Bronchial epithelial cell (primary cell): ENCODE data around the gene SOHLH1. TPM values are rescaled to one million over a fixed set of nuclear protein-coding genes. Genes with fewer than 3 reads are reported as not detected.

Source experiments
- DNase-seq: peaks from one replicate; pipeline ENCODE4 v3.0.0-alpha.2; 2010; ENCODE audit warnings: low read depth
- FAIRE-seq: peaks from 2 replicates; lab custom pipeline; 2011; peaks lifted over from hg19 to GRCh38; lab: Jason Lieb, UNC
- H3K27me3 ChIP-seq: 2 replicates; pipeline ENCODE4 v1.5.1; 2011; ENCODE audit warnings: low read length; ENCODE audit not compliant: control insufficient read depth, insufficient read depth
- H3K36me3 ChIP-seq: 2 replicates; pipeline ENCODE4 v1.5.1; 2011; ENCODE audit warnings: low read length; ENCODE audit not compliant: control insufficient read depth, insufficient read depth
- H3K4me3 ChIP-seq: 2 replicates; pipeline ENCODE4 v1.5.1; 2011; ENCODE audit warnings: mild to moderate bottlenecking, low read depth, low read length, control low read depth
- total RNA-seq: library from RNA; depleted of rRNA; stranded (reverse); fragments of >200 nt; gene quantifications from 2 replicates; pipeline ENCODE4 v1.2.1, GENCODE V29; 2014
- TF ChIP-seq, protein P1 (sequence below): IDR thresholded peaks from 2 replicates; pipeline ENCODE4 v1.5.1; 2011; ENCODE audit warnings: mild to moderate bottlenecking, moderate library complexity, low read length, control low read depth, inconsistent platforms; ENCODE audit not compliant: insufficient read depth, severe bottlenecking

The SOHLH1 gene
- total RNA-seq, 1 donor from 2014 or later = not detected

DNA sequence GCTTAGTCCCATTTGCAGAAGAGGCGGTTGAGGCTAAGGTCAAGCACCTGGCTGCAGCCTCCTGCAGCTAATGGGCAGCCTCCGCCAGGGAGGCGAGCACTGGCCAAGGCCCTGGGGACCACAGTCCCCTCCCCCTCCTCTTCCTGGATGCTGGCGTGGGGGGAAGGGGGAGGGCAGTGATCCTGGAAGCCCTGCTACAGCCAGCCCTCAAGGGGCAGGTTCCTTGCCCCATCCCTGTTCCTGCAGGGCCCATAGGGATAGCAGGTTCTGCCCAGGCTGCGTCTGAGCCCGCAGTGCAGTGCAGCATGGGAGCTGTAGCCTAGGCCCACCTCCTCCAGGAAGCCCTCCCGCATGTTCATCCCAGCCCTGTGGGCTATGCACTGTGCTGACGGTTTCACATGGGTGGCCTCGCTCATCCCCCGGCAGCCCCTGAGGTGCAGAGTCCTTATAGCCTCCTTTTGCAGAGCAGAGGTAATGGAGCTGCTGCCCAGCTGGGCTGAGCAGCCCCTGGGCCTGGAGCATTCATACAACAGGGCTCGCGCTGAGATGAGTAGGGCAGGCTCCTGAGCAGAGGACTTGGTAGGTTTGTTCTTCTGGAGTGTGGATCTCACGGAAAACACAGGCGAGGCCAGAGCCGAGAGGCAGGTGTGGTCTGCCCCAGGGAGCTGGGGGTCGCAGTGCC is 38.7 kb upstream of the SOHLH1 start:
- Histone ChIP-seq H3K36me3 (no peaks in the 10 kb centered on the region), H3K4me3 (no peak overlapping the region), H3K27me3 (no peaks in the 10 kb centered on the region)
- DNase-seq = no peak
- TF ChIP-seq, protein P1, sequence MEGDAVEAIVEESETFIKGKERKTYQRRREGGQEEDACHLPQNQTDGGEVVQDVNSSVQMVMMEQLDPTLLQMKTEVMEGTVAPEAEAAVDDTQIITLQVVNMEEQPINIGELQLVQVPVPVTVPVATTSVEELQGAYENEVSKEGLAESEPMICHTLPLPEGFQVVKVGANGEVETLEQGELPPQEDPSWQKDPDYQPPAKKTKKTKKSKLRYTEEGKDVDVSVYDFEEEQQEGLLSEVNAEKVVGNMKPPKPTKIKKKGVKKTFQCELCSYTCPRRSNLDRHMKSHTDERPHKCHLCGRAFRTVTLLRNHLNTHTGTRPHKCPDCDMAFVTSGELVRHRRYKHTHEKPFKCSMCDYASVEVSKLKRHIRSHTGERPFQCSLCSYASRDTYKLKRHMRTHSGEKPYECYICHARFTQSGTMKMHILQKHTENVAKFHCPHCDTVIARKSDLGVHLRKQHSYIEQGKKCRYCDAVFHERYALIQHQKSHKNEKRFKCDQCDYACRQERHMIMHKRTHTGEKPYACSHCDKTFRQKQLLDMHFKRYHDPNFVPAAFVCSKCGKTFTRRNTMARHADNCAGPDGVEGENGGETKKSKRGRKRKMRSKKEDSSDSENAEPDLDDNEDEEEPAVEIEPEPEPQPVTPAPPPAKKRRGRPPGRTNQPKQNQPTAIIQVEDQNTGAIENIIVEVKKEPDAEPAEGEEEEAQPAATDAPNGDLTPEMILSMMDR = no peak
- FAIRE-seq = no peak

DNA sequence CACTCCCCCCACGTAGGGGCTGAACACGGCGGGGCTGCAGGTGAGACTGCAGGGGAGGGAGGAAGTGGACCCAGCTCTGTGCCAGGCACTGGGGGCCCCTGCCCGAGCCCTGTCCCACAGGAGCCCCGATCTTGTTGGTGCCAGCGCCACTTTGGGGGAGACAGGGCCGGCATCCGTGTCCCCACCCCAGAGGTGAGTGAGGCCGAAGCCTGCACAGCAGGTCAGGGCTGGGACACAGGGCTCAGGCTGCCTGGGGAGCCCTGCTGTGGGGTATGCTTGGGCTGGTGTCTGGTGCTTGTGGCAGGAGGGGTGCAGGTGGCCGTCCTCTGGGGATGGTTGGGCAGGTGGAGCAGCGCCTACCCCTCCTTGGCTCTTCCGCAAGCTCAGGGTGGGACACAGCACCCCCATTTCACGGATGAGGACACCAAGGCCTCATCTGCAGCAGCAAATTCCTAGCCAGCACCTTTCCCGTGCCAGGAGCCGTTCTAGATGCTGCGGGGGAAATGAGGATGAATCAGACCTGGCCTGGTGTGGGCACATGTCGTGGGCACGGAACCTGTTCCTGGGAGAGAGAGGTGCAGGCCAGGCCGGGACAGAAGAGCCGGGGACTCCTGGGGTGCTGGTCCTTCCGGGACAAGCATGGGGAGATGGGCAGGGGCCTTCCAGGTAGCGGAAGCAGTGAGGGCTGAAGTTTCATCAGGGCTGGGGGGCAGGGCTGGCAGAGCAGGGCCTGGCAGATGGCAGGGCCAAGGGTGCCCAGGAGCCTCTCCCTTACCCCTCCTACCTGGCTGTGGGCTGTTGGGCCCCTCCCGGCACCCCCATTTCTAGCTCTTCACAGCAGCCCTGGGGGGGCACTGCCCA is 37.9 kb upstream of the SOHLH1 start:
- FAIRE-seq (no peak), DNase-seq (no peak)
- TF ChIP-seq, protein P1 = no peak
- Histone ChIP-seq H3K4me3 (no peak overlapping the region), H3K27me3 (no peaks in the 10 kb centered on the region), H3K36me3 (no peaks in the 10 kb centered on the region)

DNA sequence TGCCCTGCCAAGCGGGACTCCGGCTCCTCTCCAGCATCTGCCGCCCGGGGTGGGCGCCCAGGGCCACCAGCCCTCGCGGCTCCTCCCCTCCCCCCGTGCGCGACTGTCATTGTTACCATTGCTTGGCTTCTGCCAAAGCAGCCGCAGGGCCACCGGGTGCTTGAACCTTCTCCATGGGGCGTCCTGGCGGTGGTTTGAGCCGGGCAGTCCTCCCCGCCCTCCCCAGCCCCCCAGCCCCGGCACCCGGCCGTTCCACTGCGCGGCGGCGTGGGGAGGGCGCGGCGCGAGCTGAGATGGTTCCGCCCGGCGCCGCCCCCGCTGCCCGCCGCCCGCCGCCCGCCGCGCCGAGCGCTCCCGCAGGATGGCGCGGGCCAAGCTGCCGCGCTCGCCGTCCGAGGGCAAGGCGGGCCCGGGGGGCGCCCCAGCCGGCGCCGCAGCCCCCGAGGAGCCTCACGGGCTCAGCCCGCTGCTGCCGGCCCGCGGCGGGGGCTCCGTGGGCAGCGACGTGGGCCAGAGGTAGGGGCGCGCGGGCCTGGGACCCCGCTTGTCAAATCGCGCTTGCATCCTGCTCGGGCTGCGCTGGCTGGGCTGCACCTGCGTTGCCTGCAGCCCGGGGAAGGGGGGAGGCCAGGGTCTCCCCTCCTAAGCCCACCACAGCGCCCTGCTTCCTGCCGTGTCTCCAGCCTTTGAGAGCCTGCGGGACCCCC is 37.1 kb upstream of the SOHLH1 start:
- FAIRE-seq = no peak
- no peaks in the 10 kb centered on the region for H3K27me3 ChIP-seq

DNA sequence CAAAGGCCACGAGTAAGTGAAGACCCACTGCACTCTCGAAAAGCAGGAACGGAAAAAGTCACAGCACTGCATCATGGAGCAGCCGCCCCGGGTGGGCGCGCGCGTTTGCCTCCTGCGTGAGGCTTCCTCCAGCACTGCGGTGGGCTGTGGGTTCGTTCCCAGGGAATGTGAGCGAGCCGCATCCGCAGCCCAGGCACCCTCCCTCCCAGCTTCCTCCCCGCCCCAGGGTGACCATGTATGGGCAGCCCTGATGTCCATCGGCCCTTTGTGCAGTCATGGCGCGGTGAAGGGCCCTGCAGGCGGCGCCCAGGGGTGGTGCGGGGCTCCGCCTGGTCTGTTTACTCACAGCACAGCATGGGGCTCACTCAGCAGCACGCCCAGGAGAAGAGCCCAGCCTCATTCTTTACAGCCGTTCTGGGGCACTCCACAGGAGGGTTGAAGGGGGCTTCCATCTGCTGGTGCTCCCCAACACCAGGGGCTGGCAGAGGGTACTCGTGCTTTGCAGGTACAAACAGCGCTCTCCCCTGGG is 35.4 kb upstream of the SOHLH1 start:
- DNase-seq = no peak
- Histone ChIP-seq H3K27me3 (no peaks in the 10 kb centered on the region), H3K4me3 (no peak overlapping the region), H3K36me3 (no peaks in the 10 kb centered on the region)
- TF ChIP-seq, protein P1 = no peak
- FAIRE-seq = no peak

More for the DNA sequence above, 37.1 kb upstream of the SOHLH1 start:
- Histone ChIP-seq H3K4me3 (no peak overlapping the region), H3K36me3 (no peaks in the 10 kb centered on the region)
- no peak for DNase-seq
- TF ChIP-seq, protein P1 = no peak

DNA sequence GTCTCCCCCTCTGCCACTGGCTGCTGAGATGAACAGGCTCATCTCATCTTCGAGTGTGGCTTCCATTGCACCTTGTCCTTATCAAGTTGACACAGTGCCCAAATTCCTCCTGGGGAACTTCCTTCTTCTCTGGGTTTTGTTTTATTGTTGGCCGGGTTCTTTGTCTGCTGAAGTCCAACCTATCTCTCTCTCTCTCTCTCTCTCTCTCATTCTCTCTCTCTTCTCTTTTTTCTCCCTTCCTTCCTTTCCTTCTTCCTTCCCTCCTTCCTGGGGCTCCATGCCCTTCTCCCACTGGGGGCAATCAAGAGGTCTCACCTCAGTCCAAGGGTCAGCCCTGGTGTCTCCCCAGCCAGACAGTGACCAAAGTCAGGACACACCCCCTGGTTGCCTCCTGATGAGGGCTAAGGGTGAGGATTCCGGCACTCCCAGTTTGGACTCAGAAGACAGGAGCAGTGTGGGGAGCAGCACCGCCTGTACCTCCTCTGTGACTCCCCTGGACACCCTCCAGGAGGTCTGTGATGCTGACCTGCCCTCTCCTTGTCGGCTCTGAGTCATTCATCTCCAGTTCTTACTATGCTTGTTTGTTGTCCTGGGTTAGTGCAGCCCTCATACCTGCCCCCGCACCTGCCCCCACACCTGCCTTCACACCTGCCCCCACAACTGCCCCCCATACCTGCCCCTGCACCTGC is 33.4 kb upstream of the SOHLH1 start:
- Histone ChIP-seq H3K4me3 (no peak overlapping the region), H3K36me3 (no peaks in the 10 kb centered on the region), H3K27me3 (no peaks in the 10 kb centered on the region)
- FAIRE-seq = no peak
- TF ChIP-seq, protein P1 = no peak
- DNase-seq = no peak
